ENCODE results near the gene CELF4. TPM values are rescaled to one million over a fixed set of nuclear protein-coding genes. Genes with fewer than 3 reads are reported as not detected.

Gene CELF4
- total and polyA plus RNA-seq, 2 donors: 0.79 TPM

GRCh38 chr18:37584952-37585695 is 19.5 kb upstream of the CELF4 start:
- no peaks in the 10 kb centered on the region for H3K4me1 ChIP-seq (ENCODE audit: insufficient read depth)
- H3K4me3 ChIP-seq (ENCODE audit: low read depth, low read length): no peak overlapping the region
- no peak for DNase-seq (ENCODE audit: extremely low spot score)
- 71% methylated on average over 7 of the region's 7 CpGs for WGBS
- H3K27ac ChIP-seq (ENCODE audit: low read depth): no peak overlapping the region
- H3K36me3 ChIP-seq (ENCODE audit: insufficient read depth): no peaks in the 10 kb centered on the region

- WGBS: 90% methylated on average over 3 of the region's 3 CpGs
Observed at GRCh38 chr18:37584217-37584616, 18.6 kb upstream of the CELF4 start.

GRCh38 chr18:37582261-37582660 is 16.7 kb upstream of the CELF4 start:
- Histone ChIP-seq H3K27ac (ENCODE audit: low read depth) (no peak overlapping the region), H3K4me3 (ENCODE audit: low read depth, low read length) (no peak overlapping the region), H3K4me1 (ENCODE audit: insufficient read depth) (no peaks in the 10 kb centered on the region), H3K36me3 (ENCODE audit: insufficient read depth) (no peaks in the 10 kb centered on the region)
- DNase-seq (ENCODE audit: extremely low spot score): no peak
- 59% methylated on average over 2 of the region's 2 CpGs for WGBS

More at GRCh38 chr18:37584217-37584616, 18.6 kb upstream of the CELF4 start:
- Histone ChIP-seq H3K4me1 (ENCODE audit: insufficient read depth) (no peaks in the 10 kb centered on the region), H3K36me3 (ENCODE audit: insufficient read depth) (no peaks in the 10 kb centered on the region), H3K27ac (ENCODE audit: low read depth) (no peak overlapping the region), H3K4me3 (ENCODE audit: low read depth, low read length) (no peak overlapping the region)
- DNase-seq (ENCODE audit: extremely low spot score): no peak

GRCh38 chr18:37578886-37579513 is 13.4 kb upstream of the CELF4 start:
- no peak for DNase-seq (ENCODE audit: extremely low spot score)
- 15% methylated on average over 14 of the region's 14 CpGs for WGBS
- no peaks in the 10 kb centered on the region for H3K36me3 ChIP-seq (ENCODE audit: insufficient read depth)
- no peak overlapping the region for H3K27ac ChIP-seq (ENCODE audit: low read depth)
- no peaks in the 10 kb centered on the region for H3K4me1 ChIP-seq (ENCODE audit: insufficient read depth)
- H3K4me3 ChIP-seq (ENCODE audit: low read depth, low read length): no peak overlapping the region

GRCh38 chr18:37578182-37578678 is 12.6 kb upstream of the CELF4 start:
- no peaks in the 10 kb centered on the region for H3K36me3 ChIP-seq (ENCODE audit: insufficient read depth)
- H3K4me1 ChIP-seq (ENCODE audit: insufficient read depth): no peaks in the 10 kb centered on the region
- H3K4me3 ChIP-seq (ENCODE audit: low read depth, low read length): no peak overlapping the region
- no peak overlapping the region for H3K27ac ChIP-seq (ENCODE audit: low read depth)
- WGBS: 47% methylated on average over 6 of the region's 6 CpGs
- no peak for DNase-seq (ENCODE audit: extremely low spot score)

GRCh38 chr18:37577051-37577611 is 11.5 kb upstream of the CELF4 start:
- 53% methylated on average over 7 of the region's 7 CpGs for WGBS
- no peak overlapping the region for H3K27ac ChIP-seq (ENCODE audit: low read depth)
- H3K4me1 ChIP-seq (ENCODE audit: insufficient read depth): no peaks in the 10 kb centered on the region
- no peak for DNase-seq (ENCODE audit: extremely low spot score)
- H3K36me3 ChIP-seq (ENCODE audit: insufficient read depth): no peaks in the 10 kb centered on the region
- no peak overlapping the region for H3K4me3 ChIP-seq (ENCODE audit: low read depth, low read length)

GRCh38 chr18:37575646-37576045 is 10.0 kb upstream of the CELF4 start:
- no peaks in the 10 kb centered on the region for H3K36me3 ChIP-seq (ENCODE audit: insufficient read depth)
- 83% methylated on average over 10 of the region's 10 CpGs for WGBS
- no peaks in the 10 kb centered on the region for H3K4me1 ChIP-seq (ENCODE audit: insufficient read depth)

GRCh38 chr18:37574113-37574512 is 8.5 kb upstream of the CELF4 start:
- Histone ChIP-seq H3K36me3 (ENCODE audit: insufficient read depth) (no peaks in the 10 kb centered on the region), H3K27ac (ENCODE audit: low read depth) (no peak overlapping the region), H3K4me3 (ENCODE audit: low read depth, low read length) (no peak overlapping the region), H3K4me1 (ENCODE audit: insufficient read depth) (no peaks in the 10 kb centered on the region)
- DNase-seq (ENCODE audit: extremely low spot score): no peak
- 78% methylated on average over 7 of the region's 7 CpGs for WGBS

More at GRCh38 chr18:37575646-37576045, 10.0 kb upstream of the CELF4 start:
- DNase-seq (ENCODE audit: extremely low spot score): no peak
- no peak overlapping the region for H3K4me3 ChIP-seq (ENCODE audit: low read depth, low read length)
- no peak overlapping the region for H3K27ac ChIP-seq (ENCODE audit: low read depth)

GRCh38 chr18:37572736-37573135 is 7.1 kb upstream of the CELF4 start:
- Histone ChIP-seq H3K27ac (ENCODE audit: low read depth) (no peak overlapping the region), H3K4me3 (ENCODE audit: low read depth, low read length) (no peak overlapping the region), H3K36me3 (ENCODE audit: insufficient read depth) (no peaks in the 10 kb centered on the region), H3K4me1 (ENCODE audit: insufficient read depth) (no peaks in the 10 kb centered on the region)
- WGBS: 62% methylated on average over 3 of the region's 3 CpGs
- no peak for DNase-seq (ENCODE audit: extremely low spot score)

GRCh38 chr18:37571266-37571665 is 5.7 kb upstream of the CELF4 start:
- Histone ChIP-seq H3K27ac (ENCODE audit: low read depth) (no peak overlapping the region), H3K4me1 (ENCODE audit: insufficient read depth) (peaks cover 5% of the 10 kb centered on the region), H3K4me3 (ENCODE audit: low read depth, low read length) (no peak overlapping the region), H3K36me3 (ENCODE audit: insufficient read depth) (no peaks in the 10 kb centered on the region)
- DNase-seq (ENCODE audit: extremely low spot score): no peak
- WGBS: 56% methylated on average over 5 of the region's 5 CpGs

GRCh38 chr18:37570336-37570930 is 4.8 kb upstream of the CELF4 start:
- 58% methylated on average over 5 of the region's 5 CpGs for WGBS
- H3K4me1 ChIP-seq (ENCODE audit: insufficient read depth): peaks cover 5% of the 10 kb centered on the region
- DNase-seq (ENCODE audit: extremely low spot score): no peak
- no peak overlapping the region for H3K4me3 ChIP-seq (ENCODE audit: low read depth, low read length)
- no peak overlapping the region for H3K27ac ChIP-seq (ENCODE audit: low read depth)
- no peaks in the 10 kb centered on the region for H3K36me3 ChIP-seq (ENCODE audit: insufficient read depth)

- Histone ChIP-seq H3K4me3 (ENCODE audit: low read depth, low read length) (no peak overlapping the region), H3K36me3 (ENCODE audit: insufficient read depth) (no peaks in the 10 kb centered on the region), H3K27ac (ENCODE audit: low read depth) (no peak overlapping the region), H3K4me1 (ENCODE audit: insufficient read depth) (peaks cover 5% of the 10 kb centered on the region)
- no peak for DNase-seq (ENCODE audit: extremely low spot score)
- 45% methylated on average over 4 of the region's 4 CpGs for WGBS
Observed at GRCh38 chr18:37568671-37569070, 3.1 kb upstream of the CELF4 start.

- Histone ChIP-seq H3K36me3 (ENCODE audit: insufficient read depth) (no peaks in the 10 kb centered on the region), H3K4me1 (ENCODE audit: insufficient read depth) (peaks cover 5% of the 10 kb centered on the region), H3K4me3 (ENCODE audit: low read depth, low read length) (no peak overlapping the region), H3K27ac (ENCODE audit: low read depth) (no peak overlapping the region)
- DNase-seq (ENCODE audit: extremely low spot score): no peak
- WGBS: 26% methylated on average over 10 of the region's 10 CpGs
Observed at GRCh38 chr18:37567994-37568359, 2.4 kb upstream of the CELF4 start.

Measured in urinary bladder (tissue), 4 donors.